Activated naive CD8-positive, alpha-beta T cell treated with anti-CD3 and anti-CD28 coated beads, Interleukin-2, amount 50 U/mL, for 16 hours (primary cell): ENCODE results near the gene CD28.

Experiments used
- DNase-seq: peaks from one replicate; pipeline ENCODE4 v3.0.0-alpha.2; 2020; ENCODE audit warnings: low read depth, low spot score

The CD28 gene

DNA sequence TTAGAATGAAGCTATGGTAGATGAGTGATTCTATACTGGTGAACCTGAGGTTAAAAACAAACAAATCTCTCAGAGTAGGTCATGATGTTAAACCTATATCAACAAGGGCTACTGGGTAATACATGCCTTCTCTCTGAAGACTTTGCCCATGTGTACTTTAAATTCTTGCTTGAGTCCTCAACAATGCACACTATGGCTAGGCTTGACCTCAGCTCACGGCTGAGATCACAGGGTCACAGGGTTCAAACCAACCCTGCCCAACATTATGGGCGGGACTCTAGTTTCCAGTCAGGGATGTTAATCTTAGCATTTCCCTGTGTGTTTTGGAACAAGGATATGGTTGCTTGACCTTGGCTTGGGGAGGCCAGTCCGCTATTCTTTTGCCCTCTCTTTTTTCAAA, 7.7 kb downstream of the CD28 start:
- no peak for DNase-seq

DNA sequence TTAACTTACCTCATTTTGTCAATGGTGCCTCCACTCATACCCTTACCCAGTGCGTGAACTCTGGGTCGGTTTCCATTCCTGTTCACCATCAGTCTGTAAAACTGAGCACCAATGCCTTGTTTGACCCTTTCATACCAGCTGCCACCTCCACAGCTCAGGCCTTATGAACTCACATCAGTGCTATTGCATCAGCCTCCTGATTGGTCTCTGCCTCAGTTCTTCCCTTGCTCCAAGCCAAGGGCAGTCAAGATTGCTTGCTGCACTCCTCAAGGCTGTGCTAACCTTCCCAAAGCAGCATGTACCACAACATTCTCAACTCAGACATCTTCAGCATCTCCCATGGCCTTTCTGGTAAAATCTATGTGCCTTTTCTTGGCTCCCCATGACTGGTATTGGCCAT, 9.3 kb downstream of the CD28 start:
- no peak for DNase-seq

DNA sequence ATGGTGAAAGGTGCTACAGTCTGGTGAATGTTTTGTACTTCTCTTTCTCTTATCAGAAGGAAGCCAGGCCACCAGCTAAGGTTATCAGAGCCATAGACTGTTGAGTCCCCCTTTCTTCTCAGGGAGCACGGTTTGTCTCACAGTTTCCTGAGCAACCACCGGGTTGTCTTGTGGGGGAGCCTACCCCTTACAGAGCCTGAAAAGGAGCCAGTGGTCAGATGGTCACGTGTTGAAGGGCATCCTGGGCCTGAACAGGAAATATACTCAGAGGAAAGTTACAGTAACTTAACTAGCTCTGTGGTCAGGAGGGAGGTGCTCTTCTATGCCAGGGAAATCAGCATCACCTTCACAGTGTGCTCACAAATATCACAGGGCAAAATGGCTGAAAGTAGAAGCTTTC, 11.6 kb downstream of the CD28 start:
- DNase-seq, result peak; percentile 23

DNA sequence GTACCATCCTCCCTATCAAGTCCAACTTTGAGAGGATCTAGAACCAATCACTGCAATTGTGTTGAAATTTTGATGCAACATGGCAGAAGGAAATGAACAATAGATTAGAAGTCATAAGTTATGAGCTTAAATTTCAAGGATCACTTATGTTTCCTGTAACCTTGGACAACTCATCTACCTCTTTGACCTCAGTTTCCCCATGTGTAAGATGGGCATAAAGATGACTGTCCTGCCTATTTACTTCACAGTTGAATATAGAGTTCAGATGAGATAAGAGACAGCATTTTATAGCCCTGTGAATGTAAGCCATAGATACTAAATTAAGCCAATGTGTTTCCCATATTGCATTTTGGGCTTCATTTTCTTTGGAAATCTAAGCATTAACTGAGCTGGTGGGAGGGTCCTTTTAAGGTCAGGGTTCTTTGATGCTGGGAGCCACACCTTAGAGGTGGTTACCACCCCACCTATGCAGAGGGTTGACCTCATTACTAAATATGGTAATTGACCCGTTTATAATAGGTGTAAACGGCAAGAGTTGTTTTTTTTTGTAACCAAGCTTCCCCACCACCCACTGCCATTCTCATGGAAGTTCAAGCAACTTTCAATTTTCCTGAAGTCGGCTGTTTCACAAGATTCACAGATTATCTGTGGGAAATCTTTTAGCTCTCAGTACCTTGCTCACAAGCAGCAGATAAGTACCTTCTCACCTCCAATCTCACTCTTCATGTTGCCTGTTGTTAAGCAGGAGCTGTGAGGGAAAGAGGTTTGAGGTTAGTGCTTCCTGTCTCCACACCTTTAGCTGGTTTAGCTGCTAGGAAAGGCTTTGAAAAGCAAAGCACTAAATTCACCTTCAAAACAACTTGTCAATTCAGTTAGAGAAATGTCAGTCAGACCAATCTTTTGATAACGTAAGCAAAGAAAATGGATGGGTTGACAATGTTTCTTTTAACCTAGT, 13.3 kb downstream of the CD28 start:
- no peak for DNase-seq

DNA sequence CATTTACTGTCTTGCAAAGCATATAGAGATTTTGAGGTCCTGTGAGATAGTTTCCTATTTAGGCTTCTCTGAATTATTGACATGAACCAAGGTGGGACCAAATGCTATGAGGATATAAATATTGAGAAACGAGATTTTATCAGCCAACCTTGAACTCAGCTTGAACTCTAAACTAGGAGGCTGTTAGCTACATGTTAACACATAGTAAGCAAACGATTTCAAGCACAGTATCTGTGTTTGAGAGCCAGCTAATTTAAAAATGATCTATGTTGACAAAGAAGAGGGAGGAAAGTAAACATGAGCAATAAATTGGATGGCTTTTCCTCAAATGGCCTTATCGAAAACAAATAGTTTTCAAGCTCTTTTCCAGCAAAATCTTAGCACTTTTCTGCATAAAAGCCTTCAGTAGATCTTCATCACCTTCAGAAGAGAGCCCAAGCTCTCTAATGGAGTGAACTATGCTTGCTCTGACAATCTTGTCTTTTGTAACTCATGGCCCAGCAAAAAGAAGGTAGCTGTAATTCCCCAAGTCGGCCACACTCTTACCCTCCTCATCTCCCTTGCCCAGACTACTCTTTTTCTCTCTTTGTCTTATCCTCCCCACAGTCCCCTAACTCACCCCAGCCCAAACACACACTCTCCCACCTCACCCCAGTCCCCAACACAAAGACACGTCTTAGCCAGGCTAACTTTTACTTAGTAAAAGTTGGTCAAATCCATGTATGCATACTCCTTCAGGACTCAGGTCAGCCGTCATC, 14.7 kb downstream of the CD28 start:
- DNase-seq, result no peak

DNA sequence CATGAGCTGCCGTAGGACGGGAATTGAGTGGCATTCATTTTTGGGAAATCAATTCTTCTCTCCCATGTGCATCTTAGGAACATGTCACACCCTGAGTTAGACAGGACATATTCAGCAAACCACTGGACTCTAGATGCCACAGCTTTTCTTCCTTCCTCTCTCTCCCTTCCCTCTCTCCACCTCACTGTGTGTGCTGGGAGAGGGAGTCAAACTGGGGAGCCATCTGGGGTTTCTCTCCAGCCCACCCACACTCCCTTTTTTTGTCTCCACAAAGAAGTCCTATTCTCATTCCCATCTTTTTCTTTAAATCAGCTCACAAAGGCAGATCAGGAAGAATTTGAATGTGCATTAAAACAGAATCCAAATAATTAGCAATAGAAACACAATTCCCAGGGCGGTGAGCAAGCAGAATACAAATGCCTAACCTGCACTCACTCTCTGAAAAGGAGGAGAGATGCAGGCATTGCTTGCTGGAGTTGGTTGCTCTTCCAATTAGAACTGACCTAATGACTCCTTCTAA, 15.4 kb downstream of the CD28 start:
- DNase-seq, result no peak

DNA sequence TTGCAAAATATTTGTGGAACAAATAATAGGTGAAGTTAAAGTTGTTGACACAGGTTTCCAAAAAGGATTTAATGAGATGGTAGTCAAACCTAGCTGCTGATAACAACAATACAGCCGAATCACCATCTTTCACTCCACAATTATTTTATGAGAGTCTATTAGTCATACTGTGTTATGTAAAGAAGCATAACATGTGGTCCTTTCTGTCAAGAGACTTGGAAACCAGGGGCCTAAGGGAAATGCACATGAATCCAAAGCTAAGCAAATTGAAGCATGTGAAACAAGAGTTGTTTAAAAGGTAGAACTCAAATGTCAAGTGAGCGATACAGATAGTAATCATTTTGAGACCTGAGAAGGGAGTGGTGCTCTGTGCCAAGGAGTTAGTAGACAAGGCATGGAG, 16.0 kb downstream of the CD28 start:
- DNase-seq, result no peak

DNA sequence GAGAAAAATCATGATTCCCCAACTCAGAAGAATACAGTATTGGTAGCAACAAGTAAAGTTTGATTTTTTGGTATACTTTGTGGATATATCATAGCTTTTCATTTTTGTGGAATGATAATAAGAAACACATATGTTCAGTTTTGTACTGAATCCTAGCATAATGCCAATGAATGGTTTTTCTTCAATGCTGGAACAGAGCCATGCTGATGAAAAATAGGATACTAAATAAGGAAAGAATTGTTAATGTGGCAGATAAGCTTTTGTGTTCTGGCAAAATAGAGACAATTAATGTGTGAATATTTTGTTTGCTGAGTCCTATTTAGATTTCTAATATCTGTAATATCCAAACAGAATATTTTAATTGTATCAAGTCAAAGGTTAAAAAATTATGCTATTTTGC, 21.9 kb downstream of the CD28 start:
- no peak for DNase-seq

DNA sequence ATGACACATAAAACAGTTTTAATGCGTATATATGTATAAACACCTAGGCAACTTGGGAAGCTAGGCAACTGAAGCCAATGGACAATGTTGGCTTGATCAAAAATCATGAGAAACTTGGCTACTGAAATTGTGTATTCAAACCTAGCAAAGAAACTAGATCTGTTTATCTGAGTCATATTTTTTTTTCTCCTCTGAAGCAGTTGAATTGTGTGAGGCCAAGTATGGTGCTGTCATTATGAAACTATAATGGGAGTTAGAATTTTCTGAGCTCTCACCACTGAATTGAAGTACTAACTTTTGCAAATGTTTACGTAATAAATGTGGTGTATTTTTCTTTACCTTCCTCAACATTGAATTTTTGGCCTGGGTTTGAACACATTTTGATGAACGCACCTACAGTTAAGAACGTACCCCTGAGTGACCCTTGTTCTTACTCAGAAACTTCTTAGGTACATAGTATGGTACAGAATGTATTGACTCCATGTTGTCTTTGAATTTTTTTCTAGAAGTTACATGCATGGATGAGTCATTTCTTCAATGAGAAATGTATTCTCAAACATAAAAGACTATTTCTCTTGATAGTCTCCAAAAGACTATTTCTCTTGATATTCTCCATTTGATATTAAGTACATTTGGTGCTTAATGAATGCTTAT, 23.8 kb downstream of the CD28 start:
- DNase-seq, result no peak

DNA sequence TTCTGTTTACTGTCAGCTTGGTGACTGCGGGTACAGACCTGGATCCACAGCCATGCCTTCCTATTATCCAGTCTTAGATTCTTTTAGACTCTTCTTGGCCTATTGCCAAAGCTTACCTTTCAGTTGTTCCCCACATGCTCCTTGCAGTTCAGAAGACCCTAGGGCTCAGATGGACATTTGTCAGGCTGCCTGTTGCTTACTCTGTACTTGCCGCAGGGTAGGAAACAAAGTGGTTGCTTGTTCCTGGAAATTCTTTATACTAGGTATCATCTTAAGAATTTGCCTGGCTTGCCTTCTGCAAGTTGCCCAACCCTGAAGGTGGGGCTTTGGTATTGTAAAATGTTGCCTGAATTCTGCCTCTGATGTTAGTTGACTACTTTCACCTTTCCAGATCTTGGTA, 24.4 kb downstream of the CD28 start:
- DNase-seq, result no peak

DNA sequence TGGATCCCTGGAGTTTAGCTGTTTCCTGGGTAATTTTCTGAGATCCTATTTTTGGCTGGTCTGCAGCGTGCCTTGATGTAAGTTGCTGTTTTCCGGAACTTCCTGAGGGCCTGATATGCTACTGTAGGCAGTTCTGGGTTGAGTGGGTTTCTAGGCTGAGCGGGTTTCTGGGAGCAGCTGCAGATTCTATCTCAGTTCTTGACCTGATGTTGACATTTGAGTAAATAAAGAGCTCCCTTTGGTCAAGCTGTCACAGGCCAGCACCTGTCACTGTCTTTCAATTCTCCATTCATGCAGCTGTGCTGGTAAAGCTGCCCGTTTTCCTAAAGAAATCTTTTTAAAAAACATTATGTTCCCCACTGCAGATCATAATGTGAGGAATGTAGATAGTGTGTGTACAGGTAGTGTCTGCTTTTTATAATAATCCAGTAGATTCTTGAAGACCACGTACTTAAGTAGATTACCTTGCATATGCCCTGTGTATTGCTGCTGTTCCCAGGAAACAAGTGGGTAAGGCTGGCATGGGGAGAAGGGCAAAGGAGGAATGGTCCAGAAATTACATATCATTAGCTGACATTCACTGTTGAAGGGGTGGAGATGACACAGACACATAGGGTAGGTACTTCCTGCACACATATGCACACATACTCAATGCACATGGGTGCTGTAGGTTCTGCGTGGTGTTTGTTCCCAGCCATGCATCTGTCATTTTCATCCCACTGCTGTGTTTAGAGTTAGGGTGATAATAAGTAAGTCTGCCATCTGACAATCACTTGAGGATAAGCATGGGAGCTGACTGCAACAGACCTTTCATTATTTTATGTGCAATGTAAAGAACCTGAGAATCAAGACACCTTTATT, 25.9 kb downstream of the CD28 start:
- no peak for DNase-seq

DNA sequence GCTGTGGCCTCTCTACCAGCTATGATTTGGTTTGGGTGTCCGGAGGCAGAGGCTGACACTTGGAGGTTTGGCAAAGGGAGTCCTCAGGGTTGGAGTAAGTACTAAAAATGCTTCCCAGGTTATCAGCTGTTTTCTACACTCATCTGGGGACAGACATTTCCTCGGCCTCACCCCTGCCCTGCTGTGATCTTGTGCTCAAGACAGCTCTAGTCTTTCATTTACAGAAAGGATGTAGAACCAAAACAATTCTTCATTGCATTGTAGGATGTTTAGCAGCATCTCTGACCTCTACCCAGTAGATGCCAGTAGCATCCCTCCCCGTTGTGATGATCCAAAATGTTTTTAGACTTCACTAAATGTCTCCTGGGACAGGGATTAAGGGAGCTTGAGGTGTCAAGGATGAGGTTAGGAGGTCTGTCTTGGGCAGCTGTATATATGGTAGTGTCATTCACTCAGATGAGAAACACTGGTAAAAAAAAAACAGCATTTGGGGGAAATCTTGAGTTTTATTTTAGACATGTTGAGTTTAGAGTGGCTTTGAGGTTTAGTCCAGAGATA, 26.6 kb downstream of the CD28 start:
- DNase-seq, result no peak

DNA sequence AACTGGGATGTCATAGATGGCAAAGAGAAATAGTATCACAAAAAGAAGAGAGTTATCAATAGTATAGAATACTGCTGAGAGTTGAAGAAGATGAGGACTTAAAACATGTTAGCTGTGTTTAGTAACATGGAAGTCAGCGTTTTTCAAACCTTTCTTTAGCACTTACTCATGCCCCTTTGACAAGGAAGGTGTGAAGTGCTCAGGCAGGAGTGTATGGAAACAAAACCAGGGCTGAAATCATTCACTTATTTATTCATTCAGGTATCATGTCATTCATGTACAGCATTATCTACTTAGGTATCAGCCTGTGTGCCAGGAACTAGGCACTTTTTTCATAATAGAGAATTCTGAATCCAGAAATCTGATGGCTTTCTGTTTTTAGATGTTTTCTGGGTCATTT, 27.2 kb downstream of the CD28 start:
- DNase-seq, result no peak

DNA sequence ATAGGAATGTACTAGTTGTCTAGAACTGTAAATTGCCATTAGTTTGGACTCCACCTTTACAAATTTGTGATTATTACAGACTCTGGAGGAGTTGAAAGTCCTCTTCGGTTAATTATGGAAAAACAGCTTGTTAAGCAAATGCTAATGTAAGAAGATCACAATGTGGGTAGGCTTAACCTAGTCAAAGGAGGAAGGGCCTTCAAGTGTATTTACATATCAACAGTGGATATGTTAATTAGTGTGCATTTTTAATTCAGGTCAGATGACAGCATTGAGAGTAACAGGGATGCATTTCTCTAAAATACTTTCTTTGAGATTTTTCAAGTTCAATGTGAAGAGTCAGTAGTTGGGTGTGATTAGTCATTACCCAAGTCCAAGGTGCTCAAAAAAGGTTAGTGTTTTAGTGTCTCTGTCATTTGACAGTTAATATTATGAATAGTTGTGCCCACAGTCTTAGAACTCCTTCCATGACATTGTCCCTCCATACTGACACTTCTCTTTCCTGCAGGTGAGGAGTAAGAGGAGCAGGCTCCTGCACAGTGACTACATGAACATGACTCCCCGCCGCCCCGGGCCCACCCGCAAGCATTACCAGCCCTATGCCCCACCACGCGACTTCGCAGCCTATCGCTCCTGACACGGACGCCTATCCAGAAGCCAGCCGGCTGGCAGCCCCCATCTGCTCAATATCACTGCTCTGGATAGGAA, 28.0 kb downstream of the CD28 start:
- no peak for DNase-seq

DNA sequence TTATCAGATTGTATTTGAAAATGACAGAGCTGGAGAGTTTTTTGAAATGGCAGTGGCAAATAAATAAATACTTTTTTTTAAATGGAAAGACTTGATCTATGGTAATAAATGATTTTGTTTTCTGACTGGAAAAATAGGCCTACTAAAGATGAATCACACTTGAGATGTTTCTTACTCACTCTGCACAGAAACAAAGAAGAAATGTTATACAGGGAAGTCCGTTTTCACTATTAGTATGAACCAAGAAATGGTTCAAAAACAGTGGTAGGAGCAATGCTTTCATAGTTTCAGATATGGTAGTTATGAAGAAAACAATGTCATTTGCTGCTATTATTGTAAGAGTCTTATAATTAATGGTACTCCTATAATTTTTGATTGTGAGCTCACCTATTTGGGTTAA, 30.9 kb downstream of the CD28 start:
- no peak for DNase-seq

DNA sequence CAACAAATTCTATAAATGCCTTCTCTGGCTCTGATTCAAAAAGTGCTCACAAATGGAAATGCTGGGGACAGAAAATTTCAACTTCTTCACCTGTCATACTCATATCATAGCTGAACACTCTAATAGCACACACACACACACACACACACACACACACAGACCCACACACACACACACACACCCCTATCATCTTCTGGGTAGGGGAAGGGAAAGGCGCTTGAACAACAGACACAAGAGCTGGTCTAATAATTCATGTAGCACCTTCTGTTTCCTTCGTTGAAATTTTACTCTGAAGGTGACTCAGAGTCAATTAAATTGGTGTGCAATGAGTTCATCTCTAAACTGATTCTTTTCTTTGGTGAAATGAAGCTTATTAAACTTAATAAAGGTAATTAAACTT, 32.9 kb downstream of the CD28 start:
- no peak for DNase-seq

DNA sequence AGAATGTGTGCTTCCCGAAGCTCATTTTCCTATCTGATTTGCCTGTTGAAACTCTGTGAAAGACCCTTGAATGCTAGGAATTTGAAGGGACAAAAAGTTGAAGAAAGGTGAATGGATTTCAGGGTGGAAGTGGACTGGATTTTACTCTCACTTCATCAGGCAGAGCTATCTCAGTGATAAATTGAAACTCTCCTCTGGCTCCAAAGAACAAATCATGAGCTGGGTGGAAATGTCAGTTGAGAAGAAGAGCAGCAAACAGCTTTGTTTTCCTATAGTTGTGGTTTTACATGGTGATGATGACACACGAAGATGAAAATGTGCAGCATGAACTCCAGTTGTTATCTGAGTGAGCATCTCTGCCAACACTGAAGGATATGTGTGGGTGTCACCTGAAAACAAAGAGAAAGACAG, 34.4 kb downstream of the CD28 start:
- peak; percentile 15 for DNase-seq

DNA sequence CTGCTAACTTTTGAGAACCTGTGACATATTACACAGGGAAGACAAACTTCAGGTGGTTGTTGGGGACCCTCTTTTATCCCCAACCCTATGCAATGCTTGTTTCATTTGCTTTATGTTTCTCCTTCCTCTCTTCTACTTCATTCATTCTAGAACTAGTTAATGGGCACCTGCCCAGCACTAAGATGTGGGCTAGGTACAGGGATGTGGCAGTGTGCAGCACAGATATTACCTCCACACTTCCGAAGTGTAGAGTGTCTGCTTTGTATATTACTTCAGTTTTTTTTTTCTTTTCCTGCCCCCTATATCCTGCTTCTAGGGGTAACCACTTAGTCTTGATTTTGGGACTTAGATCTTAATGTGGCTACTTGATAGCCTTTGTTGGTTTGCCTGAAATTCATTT, 35.1 kb downstream of the CD28 start:
- no peak for DNase-seq

DNA sequence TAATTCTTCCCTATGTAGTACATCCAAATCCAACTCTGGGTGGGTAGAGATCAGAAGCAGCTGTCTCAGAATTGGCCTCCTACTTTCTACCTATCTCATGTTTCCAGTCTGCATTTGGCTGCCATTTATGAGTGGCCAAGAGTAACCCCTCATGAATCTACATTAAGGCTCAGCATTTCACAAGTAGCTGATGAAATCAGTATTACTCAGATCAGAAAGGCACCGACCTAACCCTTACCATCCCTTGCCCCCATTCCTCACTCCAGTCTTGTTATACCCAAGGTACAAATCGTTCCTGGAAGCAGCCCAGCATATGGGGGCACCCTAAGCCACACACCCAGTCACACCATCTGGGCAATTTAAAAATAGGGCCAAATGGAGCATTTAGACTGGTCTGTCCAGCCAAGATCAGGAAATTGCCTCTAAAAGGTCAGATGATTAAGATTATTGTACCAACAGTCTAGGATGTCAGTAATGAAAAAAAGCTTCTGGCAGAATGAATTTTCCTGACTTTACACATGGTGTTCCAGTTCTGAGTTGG, 37.1 kb downstream of the CD28 start:
- DNase-seq, result no peak

DNA sequence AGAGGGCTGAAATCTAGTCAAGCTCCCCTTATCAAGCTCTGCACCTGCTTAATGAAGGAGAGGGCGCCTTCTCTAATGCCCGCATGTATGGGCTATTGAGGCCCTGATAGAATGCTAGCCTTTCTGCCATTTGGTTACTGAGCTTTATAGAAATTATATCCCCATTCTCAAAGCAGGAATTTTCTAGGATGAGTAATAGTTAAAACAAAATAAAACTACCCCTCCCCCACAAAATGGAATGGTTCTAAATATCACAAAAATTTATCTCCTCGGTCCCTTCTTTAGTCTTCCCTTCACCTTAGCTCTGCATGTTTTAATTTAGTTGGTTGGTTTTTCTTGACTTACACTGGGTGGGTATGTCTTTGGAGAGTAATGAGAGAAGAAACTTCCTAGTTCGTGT, 37.7 kb downstream of the CD28 start:
- no peak for DNase-seq
